ENCODE data around the gene SNAPC4. TPM values are rescaled to one million over a fixed set of nuclear protein-coding genes. Genes with fewer than 3 reads are reported as not detected.

Gene SNAPC4
- total RNA-seq, 1 donor from 2014 or later = 9.4 TPM

DNA sequence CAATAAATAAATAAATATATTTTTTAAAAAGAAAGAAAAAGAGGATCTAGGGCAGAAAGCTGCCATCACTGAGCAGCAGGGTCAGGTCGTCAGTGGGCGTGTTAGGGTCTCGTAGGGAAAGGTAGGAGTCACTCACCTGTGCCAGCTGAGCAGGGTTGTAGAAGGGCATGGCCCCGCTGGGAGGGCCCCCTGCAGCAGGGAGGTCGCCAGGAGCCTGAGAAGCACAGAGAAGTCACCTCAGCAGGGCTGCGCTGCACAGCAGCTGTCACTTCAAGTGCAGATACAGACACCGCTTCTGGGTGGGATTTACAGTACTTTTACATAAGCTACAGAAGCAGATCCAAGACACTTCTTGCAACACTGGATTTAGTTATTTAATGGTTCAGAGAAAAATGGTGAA, 43.7 kb upstream of the SNAPC4 start:
- Histone ChIP-seq H3K27me3 (no peaks in the 10 kb centered on the region), H3K27ac (no peak overlapping the region), H3K4me1 (peaks cover 2 to 4% of the 10 kb centered on the region in 2 donors), H3K9me3 (no peaks in the 10 kb centered on the region), H3K4me3 (no peak overlapping the region), H3K36me3 (peaks cover 77 to 82% of the 10 kb centered on the region in 2 donors)
- DNase-seq (ENCODE audit: low spot score in 2 of 2) = no peak
- intact Hi-C loops (cut with DNase I) = no loop called here
- TF ChIP-seq CTCF (IDR thresholded peaks at IDR 0.05) = no peak

- DNase-seq (ENCODE audit: low spot score in 2 of 2) = no peak
- no peak overlapping the region for H3K27ac ChIP-seq
- intact Hi-C loops (cut with DNase I) = no loop called here
- H3K9me3 ChIP-seq = no peaks in the 10 kb centered on the region
- H3K36me3 ChIP-seq = peaks cover 71 to 76% of the 10 kb centered on the region in 2 donors
- no peak overlapping the region for H3K4me3 ChIP-seq
- H3K4me1 ChIP-seq = peaks cover 5 to 8% of the 10 kb centered on the region in 2 donors
- no peak for TF ChIP-seq CTCF (IDR thresholded peaks at IDR 0.05)
- H3K27me3 ChIP-seq = no peaks in the 10 kb centered on the region
Measured at GRCh38 chr9:136443087-136443486, 43.1 kb upstream of the SNAPC4 start.

GRCh38 chr9:136442265-136442664, 42.3 kb upstream of the SNAPC4 start:
- Histone ChIP-seq H3K9me3 (no peaks in the 10 kb centered on the region), H3K36me3 (peaks cover 63 to 68% of the 10 kb centered on the region in 2 donors), H3K27ac (no peak overlapping the region), H3K4me3 (no peak overlapping the region), H3K4me1 (peaks cover 13 to 15% of the 10 kb centered on the region in 2 donors), H3K27me3 (no peaks in the 10 kb centered on the region)
- no peak for DNase-seq (ENCODE audit: low spot score in 2 of 2)
- no peak for TF ChIP-seq CTCF (IDR thresholded peaks at IDR 0.05)
- intact Hi-C loops (cut with DNase I) = no loop called here

GRCh38 chr9:136441681-136442245, 41.8 kb upstream of the SNAPC4 start:
- Histone ChIP-seq H3K4me1 (peaks cover 14 to 15% of the 10 kb centered on the region in 2 donors), H3K36me3 (peaks cover 58 to 63% of the 10 kb centered on the region in 2 donors), H3K4me3 (no peak overlapping the region), H3K9me3 (no peaks in the 10 kb centered on the region), H3K27ac (no peak overlapping the region), H3K27me3 (no peaks in the 10 kb centered on the region)
- no peak for DNase-seq (ENCODE audit: low spot score in 2 of 2)
- intact Hi-C loops (cut with DNase I) = no loop called here
- TF ChIP-seq CTCF (IDR thresholded peaks at IDR 0.05) = no peak

DNA sequence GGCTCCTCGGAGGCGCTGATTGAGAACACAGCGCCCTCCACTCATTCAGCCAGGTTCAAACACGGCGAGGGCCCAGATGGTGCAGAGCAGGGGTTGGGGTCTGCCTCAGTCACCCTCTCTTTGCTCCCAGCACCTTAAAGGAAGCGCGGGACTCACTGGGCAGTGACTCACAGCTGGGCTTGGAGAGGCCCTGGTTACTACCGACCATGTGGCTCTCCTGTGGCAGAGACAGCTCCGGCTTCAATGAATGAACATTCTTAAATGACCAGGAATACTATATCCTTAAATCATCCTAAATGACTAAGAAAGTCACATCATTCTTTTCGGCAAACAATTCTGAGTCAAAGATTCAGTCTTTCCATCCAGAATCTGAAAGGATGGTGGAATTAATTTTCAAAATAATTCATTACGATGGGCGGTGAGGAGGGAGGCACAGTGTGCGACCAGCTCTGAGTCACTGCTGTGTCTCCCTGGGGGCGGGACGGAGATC, 41.3 kb upstream of the SNAPC4 start:
- peaks cover 54 to 57% of the 10 kb centered on the region in 2 donors for H3K36me3 ChIP-seq
- no peaks in the 10 kb centered on the region for H3K27me3 ChIP-seq
- H3K27ac ChIP-seq = no peak overlapping the region
- no peak overlapping the region for H3K4me3 ChIP-seq
- intact Hi-C loops (cut with DNase I) = no loop called here
- H3K9me3 ChIP-seq = no peaks in the 10 kb centered on the region
- no peak for DNase-seq (ENCODE audit: low spot score in 2 of 2)
- peaks cover 14 to 15% of the 10 kb centered on the region in 2 donors for H3K4me1 ChIP-seq
- no peak for TF ChIP-seq CTCF (IDR thresholded peaks at IDR 0.05)
